ENCODE measurements around the gene NOA1. TPM values are rescaled to one million over a fixed set of nuclear protein-coding genes. Genes with fewer than 3 reads are reported as not detected.
"Not testable (repeated sequence)": the region's sequence is repeated elsewhere in the genome, so short reads cannot be mapped to it uniquely, and the experiment has no call there.

NOA1 gene
- total RNA-seq, 2 experiments from 2014 or later: 22.4 to 23.6 TPM

- peaks cover 17% of the 10 kb centered on the region for H3K36me3 Mint-ChIP-seq
- H3K4me3 Mint-ChIP-seq: no peak overlapping the region
- H3K27ac Mint-ChIP-seq: no peak overlapping the region
- no peaks in the 10 kb centered on the region for H3K27me3 Mint-ChIP-seq
- DNase-seq: no peak
- no peak for ATAC-seq (ENCODE audit: low read depth)
- no peaks in the 10 kb centered on the region for H3K9me3 Mint-ChIP-seq
- peaks cover 1% of the 10 kb centered on the region for H3K4me1 Mint-ChIP-seq
- POLR2A ChIA-PET: no interaction called here
Observed at GRCh38 chr4:56940403-56940802, 37.0 kb downstream of the NOA1 start.

DNA sequence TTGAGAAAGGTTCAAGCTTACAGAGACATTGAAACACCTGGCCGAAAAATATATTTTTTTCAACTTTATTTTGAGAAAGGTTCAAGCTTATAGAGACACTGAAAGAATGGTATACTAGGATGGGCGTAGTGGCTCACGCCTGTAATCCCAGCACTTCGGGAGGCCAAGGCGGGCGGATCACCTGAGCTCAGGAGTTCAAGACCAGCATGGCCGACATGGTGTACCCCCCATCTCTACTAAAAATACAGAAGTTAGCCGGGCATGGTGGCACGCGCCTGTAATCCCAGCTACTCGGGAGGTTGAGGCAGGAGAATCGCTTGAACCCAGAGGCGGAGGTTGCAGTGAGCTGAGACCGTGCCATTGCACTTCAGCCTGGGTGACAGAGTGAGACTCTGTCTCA lies 37.6 kb downstream of the NOA1 start:
- POLR2A ChIA-PET; ATAC-seq (ENCODE audit: low read depth); H3K27me3 Mint-ChIP-seq; H3K4me3 Mint-ChIP-seq; H3K9me3 Mint-ChIP-seq; DNase-seq; H3K27ac Mint-ChIP-seq; H3K4me1 Mint-ChIP-seq: not testable (repeated sequence)
- peaks cover 18% of the 10 kb centered on the region for H3K36me3 Mint-ChIP-seq

DNA sequence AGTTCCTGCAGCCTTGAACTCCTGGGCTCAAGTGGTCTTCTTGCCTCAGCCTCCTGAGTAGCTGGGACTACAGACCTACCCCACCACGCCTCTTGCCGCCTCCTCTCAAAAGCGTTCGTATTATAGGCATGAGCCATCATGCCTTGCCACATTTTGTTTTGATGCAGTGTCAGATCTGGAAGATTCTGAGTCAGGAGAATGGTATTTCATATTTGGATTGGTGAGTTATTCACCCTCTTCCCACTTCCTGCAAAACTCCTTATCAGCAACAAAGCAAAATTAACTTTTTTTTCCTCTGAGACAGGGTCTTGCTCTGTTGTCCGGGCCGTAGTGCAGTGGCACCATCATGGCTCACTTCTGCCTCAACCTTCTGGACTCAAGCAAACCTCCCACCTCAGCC lies 40.1 kb downstream of the NOA1 start:
- peaks cover 21% of the 10 kb centered on the region for H3K36me3 Mint-ChIP-seq
- POLR2A ChIA-PET: no interaction called here

DNA sequence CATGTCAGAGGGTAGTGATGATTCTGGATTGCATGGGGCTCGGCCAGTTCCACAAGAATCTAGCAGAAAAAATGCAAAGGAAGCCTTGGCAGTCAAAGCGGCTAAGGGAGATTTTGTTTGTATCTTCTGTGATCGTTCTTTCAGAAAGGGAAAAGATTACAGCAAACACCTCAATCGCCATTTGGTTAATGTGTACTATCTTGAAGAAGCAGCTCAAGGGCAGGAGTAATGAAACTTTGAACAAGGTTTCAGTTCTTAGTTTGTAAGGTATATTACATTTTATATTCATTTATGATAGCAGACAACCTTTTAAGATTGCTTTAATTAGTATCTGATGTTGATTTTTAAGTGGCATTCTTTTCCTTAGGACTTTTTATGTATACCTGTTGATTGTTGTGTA lies 45.5 kb downstream of the NOA1 start:
- H3K9me3 Mint-ChIP-seq: no peaks in the 10 kb centered on the region
- peaks cover 33% of the 10 kb centered on the region for H3K36me3 Mint-ChIP-seq
- POLR2A ChIA-PET: no interaction called here
- no peak overlapping the region for H3K27ac Mint-ChIP-seq
- H3K4me1 Mint-ChIP-seq: no peaks in the 10 kb centered on the region
- no peak overlapping the region for H3K4me3 Mint-ChIP-seq
- H3K27me3 Mint-ChIP-seq: no peaks in the 10 kb centered on the region
- ATAC-seq (ENCODE audit: low read depth): no peak
- DNase-seq: no peak

More for the DNA sequence above, 40.1 kb downstream of the NOA1 start:
- Mint-ChIP-seq H3K4me1 (peaks cover 1% of the 10 kb centered on the region), H3K27ac (no peak overlapping the region), H3K9me3 (no peaks in the 10 kb centered on the region), H3K27me3 (no peaks in the 10 kb centered on the region), H3K4me3 (no peak overlapping the region)
- no peak for DNase-seq
- ATAC-seq (ENCODE audit: low read depth): no peak

DNA sequence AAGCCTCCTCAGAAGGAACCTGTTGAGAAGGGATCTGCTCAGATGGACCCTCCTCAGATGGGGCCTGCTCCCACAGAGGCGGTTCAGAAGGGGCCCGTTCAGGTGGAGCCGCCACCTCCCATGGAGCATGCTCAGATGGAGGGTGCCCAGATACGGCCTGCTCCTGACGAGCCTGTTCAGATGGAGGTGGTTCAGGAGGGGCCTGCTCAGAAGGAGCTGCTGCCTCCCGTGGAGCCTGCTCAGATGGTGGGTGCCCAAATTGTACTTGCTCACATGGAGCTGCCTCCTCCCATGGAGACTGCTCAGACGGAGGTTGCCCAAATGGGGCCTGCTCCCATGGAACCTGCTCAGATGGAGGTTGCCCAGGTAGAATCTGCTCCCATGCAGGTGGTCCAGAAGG lies 46.8 kb downstream of the NOA1 start:
- H3K4me3 Mint-ChIP-seq: no peak overlapping the region
- H3K36me3 Mint-ChIP-seq: peaks cover 33% of the 10 kb centered on the region
- no peaks in the 10 kb centered on the region for H3K27me3 Mint-ChIP-seq
- DNase-seq (no peak), ATAC-seq (ENCODE audit: low read depth) (no peak)
- POLR2A ChIA-PET: no interaction called here
- no peaks in the 10 kb centered on the region for H3K4me1 Mint-ChIP-seq
- H3K9me3 Mint-ChIP-seq: no peaks in the 10 kb centered on the region
- H3K27ac Mint-ChIP-seq: no peak overlapping the region

DNA sequence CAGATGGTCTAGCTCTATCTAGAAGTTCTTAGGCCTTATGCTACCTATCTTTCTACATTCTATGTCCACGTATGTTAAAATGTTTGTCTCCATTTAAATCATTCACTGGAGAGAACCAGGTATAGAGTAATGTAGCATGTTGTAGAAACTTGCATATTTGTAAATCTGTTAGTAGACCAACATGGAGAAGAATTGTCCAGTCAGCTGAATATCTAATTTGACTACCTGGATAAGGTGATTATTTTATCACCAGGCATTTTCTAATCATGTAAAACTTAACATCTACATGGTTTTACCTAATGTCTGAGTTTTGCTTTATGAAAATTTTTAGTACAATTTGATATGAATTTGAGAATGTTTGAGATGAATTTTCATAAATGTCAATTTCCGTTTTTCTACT lies 50.2 kb downstream of the NOA1 start:
- H3K27ac Mint-ChIP-seq: no peak overlapping the region
- H3K4me3 Mint-ChIP-seq: no peak overlapping the region
- ATAC-seq (ENCODE audit: low read depth) (no peak), DNase-seq (no peak)
- no peaks in the 10 kb centered on the region for H3K9me3 Mint-ChIP-seq
- peaks cover 46% of the 10 kb centered on the region for H3K36me3 Mint-ChIP-seq
- H3K4me1 Mint-ChIP-seq: no peaks in the 10 kb centered on the region
- no peaks in the 10 kb centered on the region for H3K27me3 Mint-ChIP-seq
- POLR2A ChIA-PET: no interaction called here

GRCh38 chr4:56914977-56915376 lies 62.4 kb downstream of the NOA1 start:
- peaks cover 19% of the 10 kb centered on the region for H3K36me3 Mint-ChIP-seq
- H3K27ac Mint-ChIP-seq; ATAC-seq (ENCODE audit: low read depth); H3K9me3 Mint-ChIP-seq; DNase-seq; H3K4me3 Mint-ChIP-seq; H3K27me3 Mint-ChIP-seq: not testable (repeated sequence)
- peaks cover 38% of the 10 kb centered on the region for H3K4me1 Mint-ChIP-seq
- POLR2A ChIA-PET: interaction anchor here (0.7 kb wide), 1 partner anchor 63 kb away, joined by 4 read pairs; no protein-coding TSS in a partner anchor

DNA sequence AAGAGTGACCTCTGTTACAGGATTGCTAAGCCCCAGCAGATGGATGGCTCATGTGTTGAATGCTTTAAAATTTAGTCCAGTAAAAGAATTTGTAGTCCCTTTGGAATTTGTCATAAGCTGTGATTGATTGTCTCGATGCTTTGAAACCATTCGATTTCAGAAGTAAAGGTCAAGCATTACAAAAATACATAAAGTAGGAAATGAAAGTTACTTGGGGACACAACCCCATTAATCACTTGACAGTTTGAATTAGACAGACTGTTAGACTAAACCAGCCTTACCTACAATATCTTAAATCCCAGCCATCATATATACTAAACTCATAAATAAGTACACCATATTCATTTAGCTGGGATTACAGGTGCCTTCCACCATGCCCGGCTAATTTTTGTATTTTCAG lies 63.1 kb downstream of the NOA1 start:
- no peaks in the 10 kb centered on the region for H3K27me3 Mint-ChIP-seq
- ATAC-seq (ENCODE audit: low read depth): no peak
- H3K4me1 Mint-ChIP-seq: peaks cover 43% of the 10 kb centered on the region
- H3K27ac Mint-ChIP-seq: no peak overlapping the region
- DNase-seq: no peak
- H3K9me3 Mint-ChIP-seq: no peaks in the 10 kb centered on the region
- no peak overlapping the region for H3K4me3 Mint-ChIP-seq
- peaks cover 15% of the 10 kb centered on the region for H3K36me3 Mint-ChIP-seq
- POLR2A ChIA-PET: no interaction called here

Other genes starting within 250 kb of the NOA1 start
- 1 to 10 TPM; 7.5 to 9.8 TPM for gene SPINK2, start 155.9 kb downstream of the NOA1 start, total RNA-seq
- 10 to 100 TPM; 52.2 to 56.7 TPM for gene REST, start 69.7 kb downstream of the NOA1 start, total RNA-seq
- gene POLR2B, start 1.3 kb upstream of the NOA1 start, total RNA-seq: 100 to 1,000 TPM; 117 TPM
- under 1 TPM in 1 of 2 experiments, not detected in 1; 0.28 TPM for gene IGFBP7, start 132.8 kb upstream of the NOA1 start, total RNA-seq

All from activated naive CD8-positive, alpha-beta T cell treated with anti-CD3 and anti-CD28 coated beads, Interleukin-2, amount 10 ng/mL, durations not matched to agents 7 days and 5 days (primary cell).